Forelimb muscle (tissue), 1 donor: ENCODE data around the gene OOSP3. TPM values are rescaled to one million over a fixed set of nuclear protein-coding genes. Genes with fewer than 3 reads are reported as not detected.
"Not testable (repeated sequence)": the region's sequence is repeated elsewhere in the genome, so short reads cannot be mapped to it uniquely, and the experiment has no call there.

Experiments used
- DNase-seq: peaks from one replicate; pipeline ENCODE4 v3.0.0-alpha.2; 2013; ENCODE audit warnings: low read depth
- polyA plus RNA-seq: library from polyadenylated mRNA; unstranded; fragments of 120-200 nt; gene quantifications from one replicate; pipeline ENCODE4 v1.2.1, GENCODE V29; 2013; ENCODE audit not compliant: insufficient read length

The OOSP3 gene
- not detected for polyA plus RNA-seq

GRCh38 chr11:59878575-59878974 is at the start of gene OOSP3:
TSS of gene OOSP3 (plus strand) at chr11:59878782. CDS start at chr11:59878809, 27 bp downstream.
- DNase-seq = no peak

- DNase-seq = no peak
These were observed 49.2 kb upstream of the OOSP3 start for GRCh38 chr11:59829358-59829757.

GRCh38 chr11:59833602-59834001 is 45.0 kb upstream of the OOSP3 start:
- DNase-seq = no peak

GRCh38 chr11:59839615-59840014 is 39.0 kb upstream of the OOSP3 start:
- DNase-seq = no peak

GRCh38 chr11:59841514-59841913 is 37.1 kb upstream of the OOSP3 start:
- DNase-seq = no peak

- DNase-seq = no peak
These were observed 36.3 kb upstream of the OOSP3 start for GRCh38 chr11:59842316-59842715.

- no peak for DNase-seq
These were observed 33.2 kb upstream of the OOSP3 start, which contains the start of gene CBLIF for GRCh38 chr11:59845399-59845798. TSS of gene CBLIF (minus strand) at chr11:59845499. CDS start at chr11:59845453, 46 bp downstream.

- DNase-seq = no peak
These were observed 32.0 kb upstream of the OOSP3 start for GRCh38 chr11:59846556-59846955.

GRCh38 chr11:59847626-59848025 is 31.0 kb upstream of the OOSP3 start:
- DNase-seq = no peak

GRCh38 chr11:59848439-59848838 is 30.1 kb upstream of the OOSP3 start:
- not testable (repeated sequence) for DNase-seq

GRCh38 chr11:59849129-59849528 is 29.5 kb upstream of the OOSP3 start:
- no peak for DNase-seq

GRCh38 chr11:59849551-59849950 is 29.0 kb upstream of the OOSP3 start:
- DNase-seq = not testable (repeated sequence)

GRCh38 chr11:59851416-59851815 is 27.2 kb upstream of the OOSP3 start:
- DNase-seq = not testable (repeated sequence)

GRCh38 chr11:59854871-59855270 is 23.7 kb upstream of the OOSP3 start:
- no peak for DNase-seq

GRCh38 chr11:59857439-59858434 is 20.8 kb upstream of the OOSP3 start:
- no peak for DNase-seq

GRCh38 chr11:59859673-59860072 is 18.9 kb upstream of the OOSP3 start:
- DNase-seq = no peak

GRCh38 chr11:59862252-59862651 is 16.3 kb upstream of the OOSP3 start:
- no peak for DNase-seq

- no peak for DNase-seq
These were observed 13.6 kb upstream of the OOSP3 start for GRCh38 chr11:59865031-59865430.

GRCh38 chr11:59866397-59866796 is 12.2 kb upstream of the OOSP3 start, which contains the start of gene TCN1:
TSS of gene TCN1 (minus strand) at chr11:59866487. CDS start at chr11:59866470, 17 bp downstream.
- DNase-seq = no peak

GRCh38 chr11:59866836-59867235 is 11.7 kb upstream of the OOSP3 start:
- no peak for DNase-seq

GRCh38 chr11:59867946-59868345 is 10.6 kb upstream of the OOSP3 start:
- DNase-seq = no peak

- no peak for DNase-seq
These were observed 6.5 kb upstream of the OOSP3 start for GRCh38 chr11:59872076-59872475.
